Brain microvascular endothelial cell (primary cell): ENCODE results near the gene DPYD.

Experiments
- DNase-seq: peaks from one replicate; pipeline ENCODE4 v3.0.0-alpha.2; 2020
- H3K27ac ChIP-seq: fragments of 250-450 bp; sonication (Bioruptor Pico); 2 replicates; pipeline ENCODE4 v1.5.1; 2020; ENCODE audit warnings: mild to moderate bottlenecking, moderate library complexity
- H3K27me3 ChIP-seq: fragments of 250-450 bp; sonication (Bioruptor Pico); replicated peaks from 2 replicates; pipeline ENCODE4 v1.5.1; 2020; ENCODE audit warnings: mild to moderate bottlenecking
- H3K36me3 ChIP-seq: fragments of 250-450 bp; sonication (Bioruptor Pico); replicated peaks from 2 replicates; pipeline ENCODE4 v1.5.1; 2020; ENCODE audit warnings: mild to moderate bottlenecking
- H3K4me3 ChIP-seq: 2 replicates; pipeline ENCODE4 v1.5.1; 2011; ENCODE audit warnings: low read depth, mild to moderate bottlenecking, control low read depth, low read length, moderate library complexity
- in situ Hi-C: cut with HindIII; loops from 2 replicates; pipeline ENCODE4 v1.10.0; 2017; ENCODE audit warnings: low sequenced_read_pairs, low pct_ligation_motif_present
- TF ChIP-seq, protein P1 (sequence below): IDR thresholded peaks from 2 replicates; pipeline ENCODE4 v1.5.1; 2011; ENCODE audit warnings: low read depth, mild to moderate bottlenecking, moderate library complexity, low read length, control low read depth, inconsistent platforms; ENCODE audit errors: missing control alignments

Gene DPYD

GRCh38 chr1:97533358-97533757, 387.5 kb downstream of the DPYD start:
- TF ChIP-seq, protein P1, sequence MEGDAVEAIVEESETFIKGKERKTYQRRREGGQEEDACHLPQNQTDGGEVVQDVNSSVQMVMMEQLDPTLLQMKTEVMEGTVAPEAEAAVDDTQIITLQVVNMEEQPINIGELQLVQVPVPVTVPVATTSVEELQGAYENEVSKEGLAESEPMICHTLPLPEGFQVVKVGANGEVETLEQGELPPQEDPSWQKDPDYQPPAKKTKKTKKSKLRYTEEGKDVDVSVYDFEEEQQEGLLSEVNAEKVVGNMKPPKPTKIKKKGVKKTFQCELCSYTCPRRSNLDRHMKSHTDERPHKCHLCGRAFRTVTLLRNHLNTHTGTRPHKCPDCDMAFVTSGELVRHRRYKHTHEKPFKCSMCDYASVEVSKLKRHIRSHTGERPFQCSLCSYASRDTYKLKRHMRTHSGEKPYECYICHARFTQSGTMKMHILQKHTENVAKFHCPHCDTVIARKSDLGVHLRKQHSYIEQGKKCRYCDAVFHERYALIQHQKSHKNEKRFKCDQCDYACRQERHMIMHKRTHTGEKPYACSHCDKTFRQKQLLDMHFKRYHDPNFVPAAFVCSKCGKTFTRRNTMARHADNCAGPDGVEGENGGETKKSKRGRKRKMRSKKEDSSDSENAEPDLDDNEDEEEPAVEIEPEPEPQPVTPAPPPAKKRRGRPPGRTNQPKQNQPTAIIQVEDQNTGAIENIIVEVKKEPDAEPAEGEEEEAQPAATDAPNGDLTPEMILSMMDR, result no peak
- DNase-seq, result no peak
- Histone ChIP-seq H3K27me3 (no peaks in the 10 kb centered on the region), H3K36me3 (no peaks in the 10 kb centered on the region), H3K4me3 (no peak overlapping the region), H3K27ac (no peak overlapping the region)
- in situ Hi-C loops, result no loop called here

DNA sequence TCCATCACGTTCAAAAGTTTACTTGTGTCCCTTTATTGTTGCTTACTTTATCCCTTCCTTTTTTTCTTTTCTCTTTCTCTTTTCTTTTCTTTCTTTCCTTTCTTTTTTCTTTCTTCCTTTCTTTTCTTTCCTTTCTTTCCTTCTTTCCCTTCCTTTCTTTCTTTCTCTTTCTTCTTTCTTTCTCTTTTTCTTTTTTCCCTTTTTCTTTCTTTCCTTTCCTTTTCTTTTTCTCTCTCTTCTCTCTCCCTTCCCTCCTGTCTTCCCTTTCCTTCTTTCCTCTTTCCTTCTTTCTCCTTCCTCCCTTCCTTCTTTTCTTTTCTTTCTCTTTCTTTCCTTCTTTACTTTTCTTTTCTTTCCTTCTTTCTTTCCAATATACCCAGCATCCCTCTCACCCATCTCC, 391.2 kb downstream of the DPYD start:
- no peaks in the 10 kb centered on the region for H3K27me3 ChIP-seq
- no peaks in the 10 kb centered on the region for H3K36me3 ChIP-seq
- no peak for DNase-seq
- no peak overlapping the region for H3K27ac ChIP-seq
- in situ Hi-C loops, result no loop called here
- H3K4me3 ChIP-seq, result no peak overlapping the region
- TF ChIP-seq, protein P1, result no peak

- H3K27ac ChIP-seq, result no peak overlapping the region
- TF ChIP-seq, protein P1, result no peak
- H3K4me3 ChIP-seq, result no peak overlapping the region
- no peaks in the 10 kb centered on the region for H3K36me3 ChIP-seq
- DNase-seq, result no peak
- H3K27me3 ChIP-seq, result no peaks in the 10 kb centered on the region
- in situ Hi-C loops, result no loop called here
Measured at GRCh38 chr1:97524211-97524610, 396.6 kb downstream of the DPYD start.

DNA sequence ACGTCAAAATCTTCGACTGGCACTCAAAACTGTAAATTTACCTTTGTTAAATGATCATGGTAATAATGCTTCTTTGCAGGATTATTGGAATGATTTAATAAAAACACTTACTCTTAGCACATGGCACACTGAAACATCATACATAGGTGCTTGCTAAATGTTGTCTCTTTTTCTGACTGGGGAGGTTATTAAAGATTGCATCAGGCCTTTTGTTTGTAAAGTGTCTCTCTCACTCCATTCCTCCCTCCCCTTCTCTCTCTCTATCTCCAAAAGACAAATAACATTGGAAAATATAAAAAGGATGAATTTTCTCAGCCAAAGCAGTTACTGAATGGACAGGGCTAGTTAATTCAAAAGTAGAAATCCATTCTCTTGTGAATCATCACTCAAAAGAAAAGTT, 404.2 kb downstream of the DPYD start:
- TF ChIP-seq, protein P1, result no peak
- H3K4me3 ChIP-seq, result no peak overlapping the region
- no peaks in the 10 kb centered on the region for H3K36me3 ChIP-seq
- in situ Hi-C loops, result no loop called here
- H3K27me3 ChIP-seq, result no peaks in the 10 kb centered on the region
- no peak for DNase-seq
- no peak overlapping the region for H3K27ac ChIP-seq

DNA sequence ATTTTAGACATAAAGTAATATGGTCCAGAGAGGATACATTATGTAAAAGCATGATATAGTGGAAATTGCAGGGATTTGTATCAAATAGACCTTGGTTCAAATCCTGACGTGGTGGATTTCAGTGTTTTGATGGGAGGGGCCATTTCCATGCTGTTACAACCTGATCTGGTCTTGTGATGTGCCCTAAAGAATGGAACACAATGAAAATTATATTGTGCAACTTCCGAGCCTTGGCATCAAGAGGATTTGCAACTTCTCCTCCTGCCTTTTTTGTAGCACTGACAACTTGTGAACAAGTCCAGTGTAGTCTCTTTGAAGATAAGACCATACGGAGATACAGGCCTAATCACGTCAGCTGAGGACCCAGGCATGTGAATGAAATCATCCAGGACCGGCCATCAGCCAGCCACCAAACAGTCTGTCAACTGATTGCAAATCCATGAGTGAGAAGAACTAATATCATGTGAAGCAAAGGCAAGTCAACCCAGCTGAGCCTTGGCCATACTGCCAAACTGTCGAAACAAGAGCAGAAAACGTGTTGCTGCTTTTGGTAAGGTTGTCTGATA, 412.1 kb downstream of the DPYD start:
- no peaks in the 10 kb centered on the region for H3K36me3 ChIP-seq
- no peak overlapping the region for H3K4me3 ChIP-seq
- TF ChIP-seq, protein P1, result no peak
- no peaks in the 10 kb centered on the region for H3K27me3 ChIP-seq
- H3K27ac ChIP-seq, result no peak overlapping the region
- in situ Hi-C loops, result no loop called here
- DNase-seq, result no peak

- Histone ChIP-seq H3K4me3 (no peak overlapping the region), H3K36me3 (no peaks in the 10 kb centered on the region), H3K27ac (no peak overlapping the region), H3K27me3 (no peaks in the 10 kb centered on the region)
- in situ Hi-C loops, result no loop called here
- DNase-seq, result no peak
- TF ChIP-seq, protein P1, result no peak
Measured at GRCh38 chr1:97507863-97508262, 413.0 kb downstream of the DPYD start.
